ENCODE results near the gene GJD2.

Gene GJD2

GRCh38 chr15:34714476-34715121, 40.2 kb downstream of the GJD2 start:
- no peak for ATAC-seq (replicated peaks)
- H3K9me3 Mint-ChIP-seq = no peaks in the 10 kb centered on the region

GRCh38 chr15:34713635-34714034, 41.2 kb downstream of the GJD2 start:
- no peak overlapping the region for H3K27ac Mint-ChIP-seq
- peaks cover 22 to 59% of the 10 kb centered on the region in 2 donors for H3K27me3 Mint-ChIP-seq
- no peaks in the 10 kb centered on the region for H3K9me3 Mint-ChIP-seq
- H3K4me1 Mint-ChIP-seq (ENCODE audit: low read depth in 2 of 2) = no peaks in the 10 kb centered on the region
- ATAC-seq (replicated peaks) (no peak), DNase-seq (no peak)
- H3K4me3 Mint-ChIP-seq = no peak overlapping the region
- no peaks in the 10 kb centered on the region for H3K36me3 Mint-ChIP-seq (ENCODE audit: insufficient read depth)

More at GRCh38 chr15:34714476-34715121, 40.2 kb downstream of the GJD2 start:
- no peak overlapping the region for H3K27ac Mint-ChIP-seq
- H3K27me3 Mint-ChIP-seq = peaks cover 21 to 53% of the 10 kb centered on the region in 2 donors
- H3K4me3 Mint-ChIP-seq = no peak overlapping the region
- no peaks in the 10 kb centered on the region for H3K4me1 Mint-ChIP-seq (ENCODE audit: low read depth in 2 of 2)
- DNase-seq = no peak
- no peaks in the 10 kb centered on the region for H3K36me3 Mint-ChIP-seq (ENCODE audit: insufficient read depth)

GRCh38 chr15:34709866-34710265, 44.9 kb downstream of the GJD2 start:
- H3K4me3 Mint-ChIP-seq = no peak overlapping the region
- H3K4me1 Mint-ChIP-seq (ENCODE audit: low read depth in 2 of 2) = no peaks in the 10 kb centered on the region
- H3K9me3 Mint-ChIP-seq = no peaks in the 10 kb centered on the region
- H3K36me3 Mint-ChIP-seq (ENCODE audit: insufficient read depth) = no peaks in the 10 kb centered on the region
- no peak overlapping the region for H3K27ac Mint-ChIP-seq
- H3K27me3 Mint-ChIP-seq = peaks cover 44 to 73% of the 10 kb centered on the region in 2 donors
- no peak for ATAC-seq (replicated peaks)
- no peak for DNase-seq

GRCh38 chr15:34708422-34708821, 46.4 kb downstream of the GJD2 start:
- no peak for ATAC-seq (replicated peaks)

GRCh38 chr15:34701536-34701935, 53.3 kb downstream of the GJD2 start:
- DNase-seq (no peak), ATAC-seq (replicated peaks) (no peak)
- Mint-ChIP-seq H3K36me3 (ENCODE audit: insufficient read depth) (no peaks in the 10 kb centered on the region), H3K4me3 (no peak overlapping the region), H3K9me3 (peaks cover 0 to 2% of the 10 kb centered on the region in 2 donors), H3K4me1 (ENCODE audit: low read depth in 2 of 2) (no peaks in the 10 kb centered on the region), H3K27ac (no peak overlapping the region), H3K27me3 (peaks cover 30 to 67% of the 10 kb centered on the region in 2 donors)

More at GRCh38 chr15:34708422-34708821, 46.4 kb downstream of the GJD2 start:
- no peaks in the 10 kb centered on the region for H3K36me3 Mint-ChIP-seq (ENCODE audit: insufficient read depth)
- H3K4me3 Mint-ChIP-seq = no peak overlapping the region
- H3K9me3 Mint-ChIP-seq = no peaks in the 10 kb centered on the region
- H3K4me1 Mint-ChIP-seq (ENCODE audit: low read depth in 2 of 2) = no peaks in the 10 kb centered on the region
- H3K27me3 Mint-ChIP-seq = peaks cover 43 to 76% of the 10 kb centered on the region in 2 donors
- no peak overlapping the region for H3K27ac Mint-ChIP-seq
- no peak for DNase-seq

Measured in effector memory CD8-positive, alpha-beta T cell (primary cell).